HL-60 (cell line): ENCODE results near the gene ZMAT5.

Experiments
- CTCF ChIP-seq: IDR thresholded peaks from one replicate; pipeline ENCODE4 v1.5.1; 2011; ENCODE audit warnings: low read length, control low read depth, inconsistent platforms; ENCODE audit not compliant: insufficient read depth
- POLR2AphosphoS5 ChIP-seq: IDR thresholded peaks from 2 replicates; pipeline ENCODE4 v1.6.1; 2012; ENCODE audit warnings: low read depth

DNA sequence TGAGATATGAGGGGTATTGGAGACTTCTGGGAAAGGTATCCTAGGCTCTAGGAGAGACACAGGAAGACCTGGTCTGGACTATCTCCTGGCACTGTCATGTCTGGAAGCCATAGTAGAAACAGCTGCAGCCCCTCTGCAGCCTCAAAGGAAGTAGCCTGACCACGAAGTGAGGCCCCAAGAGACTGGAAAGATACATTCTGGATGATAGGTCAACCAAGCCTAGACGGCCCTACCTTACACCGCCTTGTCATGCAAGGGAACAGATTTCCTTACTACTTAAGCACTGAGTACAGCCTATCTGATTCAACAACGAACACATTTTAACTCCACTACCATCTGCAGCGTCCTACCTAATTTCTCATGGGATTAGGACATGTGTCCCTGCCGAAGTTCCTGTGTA lies 31.5 kb upstream of the ZMAT5 start:
- peak; percentile 63; the same call in 1 of the 2 replicates for TF ChIP-seq POLR2AphosphoS5
- no peak for TF ChIP-seq CTCF
